NCI-H748 treated with DMSO at 0.1 percent for 48 hours (cell line): ENCODE results near the gene KIRREL3.

Experiments
- DNase-seq: peaks from one replicate; lab custom pipeline; 2025; lab: John Stamatoyannopoulos, UW

The KIRREL3 gene

DNA sequence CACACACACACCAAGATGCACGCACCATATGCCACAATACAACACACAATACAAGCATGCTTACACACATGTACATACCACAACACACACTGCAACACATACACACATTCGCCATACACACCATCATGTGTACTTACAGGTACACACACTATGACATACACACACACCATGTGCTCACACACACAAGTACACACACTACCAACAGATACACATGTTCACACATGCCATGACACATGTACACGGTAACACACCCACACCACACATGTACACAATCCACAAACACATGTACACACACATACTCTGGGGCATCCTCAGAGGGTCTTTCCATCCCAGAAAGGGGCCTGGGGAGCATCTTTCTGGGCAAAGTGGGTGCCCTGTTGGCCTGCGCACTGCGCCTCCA, 562.8 kb downstream of the KIRREL3 start:
- DNase-seq = no peak

DNA sequence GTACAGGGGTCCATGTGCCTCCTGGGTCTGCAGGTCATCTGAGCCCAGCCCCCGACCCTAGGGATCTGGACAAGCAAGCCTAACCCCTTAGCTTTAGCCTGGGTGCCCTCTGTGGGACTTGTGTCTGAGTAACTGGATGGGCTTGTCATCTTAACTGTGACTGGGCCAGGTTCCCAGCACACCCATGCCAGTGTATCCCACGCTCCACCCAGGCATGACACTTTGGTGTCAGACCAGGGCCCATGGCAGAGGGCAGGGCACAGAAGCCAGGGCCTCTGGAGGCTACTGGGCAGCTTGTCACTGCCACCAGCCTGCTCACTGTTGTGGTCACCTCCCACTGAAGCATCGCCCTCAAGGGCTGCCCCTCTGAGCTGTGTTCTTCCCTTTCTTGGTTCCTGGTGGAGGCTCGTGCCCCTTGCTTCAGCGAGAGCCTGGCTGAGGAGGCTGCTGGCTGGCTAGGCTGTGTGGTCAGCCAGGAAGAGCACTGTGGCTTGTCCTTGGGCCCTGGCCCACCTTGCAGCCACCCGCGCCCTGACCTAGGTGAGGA, 564.3 kb downstream of the KIRREL3 start:
- no peak for DNase-seq

DNA sequence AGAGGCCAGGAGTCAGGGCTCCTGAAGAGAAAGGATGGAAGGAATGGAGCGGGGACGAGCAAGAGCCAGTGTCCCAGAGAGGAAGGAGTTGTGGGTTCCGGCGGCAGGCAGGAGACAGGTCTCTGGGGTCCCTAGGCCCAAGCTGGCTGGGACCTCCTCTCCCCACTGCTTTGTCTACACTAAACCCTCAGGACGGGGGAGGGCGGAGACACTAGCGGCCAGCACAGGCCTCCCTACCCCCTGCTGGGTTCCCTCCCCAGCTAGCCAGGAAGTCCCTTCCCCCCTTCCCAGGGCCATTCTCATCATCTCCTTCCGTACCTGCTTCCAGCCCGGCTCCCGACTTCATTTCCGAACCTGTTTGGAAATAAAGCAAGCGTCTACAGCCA, 565.6 kb downstream of the KIRREL3 start:
- no peak for DNase-seq

DNA sequence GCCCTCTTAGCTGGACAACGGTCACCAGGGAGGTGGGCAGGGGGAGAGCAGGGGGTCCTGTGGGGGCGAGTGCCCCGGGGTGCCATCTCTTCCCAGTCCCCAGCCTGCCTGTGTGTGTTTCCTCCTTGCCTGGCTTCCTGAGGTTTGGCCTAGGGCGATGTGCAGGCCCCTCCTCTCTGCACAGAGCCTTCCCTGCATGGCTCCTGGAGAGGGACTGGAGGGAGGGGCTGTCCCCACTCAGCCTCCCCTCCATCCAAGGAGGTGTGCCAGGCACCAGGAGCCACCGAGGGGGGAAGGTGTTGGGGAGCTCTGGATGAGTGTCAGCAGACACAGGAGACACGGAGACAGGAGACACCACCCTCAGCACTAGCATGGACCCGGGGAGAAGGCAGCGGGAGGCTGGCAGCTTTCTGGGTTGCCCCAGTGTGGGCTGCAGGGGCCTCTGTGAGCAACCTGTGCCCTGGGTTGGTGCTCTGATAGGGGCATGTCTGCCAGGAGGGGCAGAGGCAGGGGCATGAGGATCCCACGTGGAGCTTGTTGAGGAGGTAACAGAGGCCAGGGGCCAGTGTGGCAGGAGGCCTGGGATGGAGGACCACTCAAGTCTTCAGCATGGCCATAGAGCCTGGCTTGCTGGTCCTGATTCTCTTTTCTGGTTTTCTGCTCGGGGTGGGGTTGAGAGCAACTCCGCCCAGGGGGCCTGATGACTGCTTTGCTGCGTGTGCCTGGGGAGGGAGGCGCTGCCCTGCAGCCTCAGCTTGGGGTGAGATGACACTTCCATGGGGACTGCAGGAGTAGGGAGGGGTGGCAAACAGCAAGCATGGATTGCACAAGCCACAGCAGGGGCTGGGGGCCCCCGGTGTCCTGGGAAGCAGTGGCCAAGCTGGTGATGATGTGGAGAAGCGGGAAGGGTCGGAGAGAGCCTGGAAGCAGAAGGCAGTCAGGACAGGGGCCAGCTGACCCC, 566.3 kb downstream of the KIRREL3 start:
- no peak for DNase-seq

DNA sequence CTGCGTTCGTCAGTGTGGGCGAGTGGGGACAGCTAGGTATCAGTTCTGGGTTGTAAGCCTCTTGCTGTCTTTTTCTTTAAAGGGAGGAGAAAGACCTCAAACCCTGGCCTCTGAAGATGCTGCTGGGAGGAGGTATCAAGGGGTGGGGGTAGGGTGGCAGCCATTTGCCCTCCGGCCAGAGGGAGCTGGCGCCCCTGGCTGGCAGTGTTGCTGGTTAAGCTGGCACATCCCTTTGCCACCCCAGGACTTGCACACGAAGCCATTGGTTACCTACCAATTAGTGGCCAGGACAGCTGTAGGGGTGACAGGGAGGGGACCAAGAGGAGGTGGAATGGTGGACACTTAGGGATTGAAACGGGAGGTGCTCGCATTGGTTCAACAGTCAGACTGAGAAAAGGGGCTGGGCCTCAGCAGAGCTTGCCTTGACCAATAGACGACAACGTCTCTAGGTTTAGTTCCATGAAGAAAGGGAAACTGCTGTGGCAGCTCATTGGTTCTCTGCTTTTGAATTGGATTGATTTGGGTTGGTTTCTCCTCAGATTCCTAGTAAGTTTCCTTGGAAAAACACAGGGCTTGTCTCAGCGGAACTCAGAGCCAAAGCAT, 567.2 kb downstream of the KIRREL3 start:
- no peak for DNase-seq

DNA sequence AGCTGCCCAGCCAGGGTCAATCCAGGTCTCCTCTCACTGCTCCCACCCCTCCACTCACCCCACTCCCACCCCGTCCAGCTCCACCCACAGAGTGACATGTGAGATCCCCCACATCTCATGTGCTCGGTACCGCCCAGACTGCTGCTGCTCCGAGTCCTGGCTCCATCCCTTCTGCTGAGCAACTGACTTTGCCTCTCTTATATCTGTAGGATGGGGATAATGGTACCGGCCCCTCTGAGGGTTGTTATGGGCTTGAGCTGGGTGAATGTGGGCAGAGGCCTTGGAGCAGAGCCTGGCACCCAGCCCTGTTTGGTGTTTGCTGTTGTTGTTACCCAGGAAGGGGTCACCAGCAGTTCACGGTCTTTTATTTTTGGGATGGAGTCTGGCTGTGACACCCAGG, 568.0 kb downstream of the KIRREL3 start:
- DNase-seq = no peak

DNA sequence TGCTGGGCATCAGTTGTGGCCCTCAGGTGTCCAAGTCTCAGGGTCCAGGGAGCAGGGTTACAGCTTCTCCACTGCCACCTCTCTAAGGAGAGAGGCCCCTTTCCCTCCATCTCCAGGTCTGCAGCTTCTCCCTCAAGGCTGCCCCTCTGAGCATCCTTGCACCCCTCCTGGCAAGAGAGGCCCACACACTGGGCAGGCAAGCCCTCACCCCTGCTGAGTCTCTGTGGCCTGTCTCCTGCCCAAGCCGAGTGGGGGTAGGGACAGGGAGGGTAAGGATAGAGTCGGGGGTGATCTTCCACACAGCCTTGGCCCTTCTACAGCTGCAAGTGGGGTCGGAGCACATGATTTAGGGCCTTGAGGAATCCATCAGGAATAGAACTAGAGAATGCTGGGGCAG, 568.5 kb downstream of the KIRREL3 start:
- no peak for DNase-seq

DNA sequence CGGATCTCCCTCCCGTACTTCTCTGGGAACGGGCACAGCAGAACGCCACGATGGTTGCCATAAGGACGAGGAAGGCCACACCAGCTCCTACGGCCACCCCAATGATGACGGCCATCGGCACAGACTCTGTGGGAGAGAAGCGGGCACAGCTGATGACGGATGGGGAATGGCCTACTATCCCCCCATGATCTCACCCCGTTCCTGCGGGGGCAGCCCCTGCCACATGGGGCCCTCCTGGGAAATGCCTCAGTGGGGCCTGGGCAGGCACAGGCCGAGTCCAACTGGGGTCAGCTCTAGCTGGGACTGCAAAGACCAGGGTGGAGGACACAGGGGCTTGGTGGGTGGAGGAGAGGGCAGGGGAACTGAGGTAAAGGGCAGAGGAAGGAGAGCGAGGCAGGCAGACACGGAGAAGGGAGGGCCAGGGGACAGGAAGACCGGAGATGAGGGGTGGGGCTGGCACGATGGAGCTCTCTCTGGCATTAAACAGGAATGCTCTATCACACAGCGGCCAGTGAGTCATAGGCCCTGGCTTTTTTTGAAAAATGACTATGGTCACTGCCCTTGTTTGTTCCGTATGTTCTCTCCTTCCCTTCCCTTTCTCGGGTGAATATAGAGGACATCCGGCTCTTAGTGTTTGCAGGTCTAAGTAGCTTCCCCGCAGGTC, 569.0 kb downstream of the KIRREL3 start:
- DNase-seq = no peak

DNA sequence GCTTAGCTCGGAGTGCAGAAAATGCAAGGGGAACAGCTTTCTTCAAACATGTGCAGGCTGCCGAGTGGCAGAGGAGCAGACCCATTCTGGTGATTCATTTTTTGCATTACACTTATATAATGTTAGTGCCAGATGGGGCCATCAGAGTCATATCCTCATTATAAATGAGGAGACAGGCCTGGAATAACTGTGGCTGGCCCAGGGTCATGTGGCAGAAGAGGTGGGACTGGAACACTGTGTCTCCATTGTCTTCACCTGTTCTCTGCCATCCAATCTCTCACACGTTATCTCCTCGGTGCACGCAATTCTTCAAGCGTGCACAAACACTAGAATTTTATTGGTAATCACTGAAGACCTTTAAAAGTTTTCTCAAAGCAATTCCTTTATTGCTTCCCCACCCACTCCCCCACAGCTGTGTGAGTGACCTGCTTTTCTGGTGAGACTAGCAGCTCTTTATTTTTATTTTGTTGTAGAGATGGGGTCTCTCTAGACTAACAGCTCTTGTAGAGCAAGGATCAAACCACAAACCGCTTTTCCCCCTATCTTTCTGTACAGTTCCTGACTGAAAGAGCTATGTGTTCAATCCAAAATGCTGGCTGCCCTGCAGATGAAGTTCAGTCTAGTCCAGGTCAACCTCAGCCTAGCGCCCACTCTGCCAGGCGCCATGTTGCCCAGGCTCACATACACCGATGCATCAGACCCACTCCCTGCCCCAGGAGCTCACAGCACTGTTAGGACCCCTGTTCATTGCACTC, 569.8 kb downstream of the KIRREL3 start:
- DNase-seq = no peak

DNA sequence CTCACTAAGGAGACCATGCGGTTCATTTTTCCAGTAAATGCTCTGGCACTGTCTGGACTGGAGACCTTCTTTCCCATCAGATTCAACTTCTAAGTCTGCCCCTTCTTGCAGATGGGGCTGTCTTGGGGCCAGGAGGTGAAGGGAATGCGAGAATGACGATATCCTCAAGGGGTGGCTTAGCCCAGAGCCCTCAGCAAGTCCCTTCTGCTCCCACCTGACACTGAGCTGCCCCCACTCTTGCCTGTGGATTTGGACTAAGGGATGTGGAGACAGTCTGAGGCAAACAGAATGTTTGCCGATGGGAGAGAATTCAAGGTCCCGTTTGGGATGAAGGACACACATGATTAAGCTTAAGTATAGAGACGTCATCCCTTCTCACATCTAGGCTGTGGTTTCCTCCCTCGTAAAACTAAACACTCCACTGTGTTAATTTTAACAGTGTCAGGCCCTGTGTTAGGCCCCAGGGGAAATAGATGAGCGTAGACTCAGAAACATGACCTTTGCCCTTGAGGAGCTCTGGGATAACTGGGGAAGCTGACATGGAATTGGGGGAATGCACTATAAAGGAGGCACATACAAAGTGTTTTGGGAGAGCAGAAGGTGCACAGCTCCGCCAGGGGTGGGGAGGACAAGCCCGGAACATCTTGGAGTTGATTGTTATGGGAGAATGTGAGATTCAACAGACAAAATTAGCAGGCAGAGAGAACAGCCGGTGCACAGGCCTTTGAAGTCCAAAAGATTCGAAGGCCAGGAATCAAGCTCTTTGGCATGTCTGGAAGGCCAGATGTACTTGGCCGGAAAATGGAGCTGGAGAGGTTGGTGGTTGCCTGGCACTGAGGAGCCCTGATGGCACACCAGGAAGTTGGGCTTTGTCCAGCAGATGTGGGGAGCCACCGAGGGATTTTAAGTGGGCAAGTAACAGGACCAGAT, 573.5 kb downstream of the KIRREL3 start:
- DNase-seq = no peak

DNA sequence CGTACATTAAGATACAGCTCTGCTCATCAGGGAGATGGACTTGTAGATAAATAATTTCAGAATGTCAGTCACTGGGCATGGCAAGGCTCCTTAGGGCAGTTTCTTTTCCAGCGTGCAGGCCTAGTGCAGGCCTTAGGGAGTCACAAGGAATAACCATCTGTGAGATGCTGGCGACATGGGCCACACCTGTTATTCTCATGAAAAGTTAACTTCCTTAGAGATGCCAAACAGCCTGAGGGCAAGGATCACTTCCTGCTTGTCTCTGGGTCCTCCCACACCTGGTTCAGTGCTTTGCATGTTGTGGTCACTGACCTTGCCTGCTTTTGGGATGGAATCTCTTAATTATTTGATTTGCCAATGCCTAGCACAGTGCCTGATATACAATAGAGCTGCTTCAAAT, 574.5 kb downstream of the KIRREL3 start:
- DNase-seq = no peak

DNA sequence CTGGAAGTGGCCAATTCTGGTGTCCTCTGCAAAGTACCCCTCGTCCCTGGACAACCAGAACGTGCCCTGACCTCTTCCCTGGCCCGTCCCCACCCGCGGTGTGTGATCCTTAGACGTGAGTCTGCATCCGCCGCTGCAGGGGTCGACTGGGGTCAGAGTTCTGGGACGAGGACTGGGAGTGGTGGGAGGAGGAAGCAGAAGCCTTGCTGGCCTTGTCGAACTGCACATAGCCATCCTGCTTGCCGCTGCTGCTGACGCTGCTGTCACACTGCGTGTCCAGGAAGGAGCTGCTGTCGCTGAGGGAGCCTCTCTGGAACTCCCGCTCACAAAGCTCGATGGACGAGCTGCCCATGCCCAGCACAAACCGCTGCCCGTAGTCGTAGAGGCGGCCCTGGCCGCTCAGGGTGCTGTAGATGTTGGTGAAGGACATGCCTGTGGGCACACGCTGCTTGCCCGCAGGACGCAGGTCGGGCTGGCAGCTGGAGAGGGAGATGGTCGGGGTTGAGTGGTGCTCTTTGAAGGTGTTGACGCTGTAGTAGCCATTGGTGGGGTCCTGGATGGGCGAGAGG, 576.0 kb downstream of the KIRREL3 start:
- no peak for DNase-seq

DNA sequence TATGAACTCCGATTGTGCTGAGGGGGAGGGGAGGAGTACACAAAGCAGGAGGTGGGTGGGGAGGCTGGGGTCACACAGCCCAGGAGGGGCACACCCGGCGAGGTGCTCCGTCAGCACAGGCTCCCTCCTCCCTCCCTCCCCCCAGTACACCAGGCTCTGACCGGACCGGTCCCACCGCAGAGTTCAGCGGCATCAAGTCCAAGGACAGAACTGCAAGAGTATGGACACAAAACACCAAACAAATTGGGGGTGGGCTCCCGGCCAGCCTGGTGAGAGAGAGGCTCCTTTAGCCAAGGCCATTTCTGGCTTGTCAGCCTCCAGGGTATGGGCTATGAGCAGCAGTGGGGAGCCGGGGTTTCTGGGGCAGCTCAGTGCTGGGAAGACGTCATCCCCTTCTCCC, 576.8 kb downstream of the KIRREL3 start:
- DNase-seq = no peak

DNA sequence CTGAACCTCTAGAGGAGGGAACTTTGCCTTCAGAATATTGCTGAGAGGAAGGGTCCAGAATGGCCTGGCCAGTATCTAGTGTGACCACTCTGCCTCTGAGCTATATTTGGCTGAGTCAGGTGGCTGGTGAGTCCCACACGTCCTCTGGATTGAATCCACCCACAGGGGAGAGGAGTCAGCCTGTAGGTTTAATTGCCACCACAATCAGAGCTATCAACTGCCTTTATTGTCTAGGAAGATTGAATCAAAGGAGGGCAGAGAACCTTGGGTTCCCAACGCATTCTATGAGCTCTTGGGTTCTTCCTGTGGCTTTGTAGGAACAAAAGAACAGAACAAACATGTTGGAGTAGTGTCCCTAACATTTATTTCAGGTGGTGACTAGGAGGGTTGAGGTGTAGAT, 577.4 kb downstream of the KIRREL3 start:
- no peak for DNase-seq

DNA sequence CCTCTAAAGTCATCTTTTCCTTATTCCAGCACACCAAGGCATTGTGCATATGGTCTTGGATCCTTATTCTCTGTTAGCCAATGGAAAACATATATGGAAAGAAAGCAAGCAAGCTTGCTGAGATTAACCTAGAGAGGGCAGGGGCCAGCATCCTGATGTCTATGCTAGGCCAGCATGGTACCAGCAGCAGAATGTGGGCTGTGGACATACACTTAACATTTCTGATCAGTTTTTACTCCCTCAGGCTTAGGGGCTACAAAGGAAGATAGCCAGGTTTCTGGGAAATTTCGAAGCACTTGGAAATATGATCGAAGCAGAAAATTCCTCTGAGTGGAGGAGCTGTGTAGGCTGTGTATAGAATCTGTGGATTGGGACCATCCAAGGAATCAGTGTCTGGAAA, 578.1 kb downstream of the KIRREL3 start:
- no peak for DNase-seq

DNA sequence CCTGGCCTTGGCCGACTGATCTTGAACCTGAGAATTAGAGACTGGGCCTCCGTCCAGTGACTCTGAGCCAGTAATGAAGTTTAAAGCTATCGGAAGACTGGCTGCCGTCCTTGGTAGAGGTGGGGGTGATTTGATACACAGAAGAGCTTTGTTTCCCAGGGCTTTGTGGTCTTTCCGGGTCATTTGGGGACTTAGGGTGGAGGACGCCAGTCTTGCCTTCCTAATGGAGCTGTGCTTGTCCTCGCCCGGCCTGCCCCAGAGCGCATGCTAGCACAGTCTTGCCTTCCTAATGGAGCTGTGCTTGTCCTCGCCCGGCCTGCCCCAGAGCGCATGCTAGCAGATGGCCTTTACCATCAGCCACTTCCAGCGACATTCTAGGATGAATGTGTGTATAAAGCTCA, 579.3 kb downstream of the KIRREL3 start:
- DNase-seq = no peak

DNA sequence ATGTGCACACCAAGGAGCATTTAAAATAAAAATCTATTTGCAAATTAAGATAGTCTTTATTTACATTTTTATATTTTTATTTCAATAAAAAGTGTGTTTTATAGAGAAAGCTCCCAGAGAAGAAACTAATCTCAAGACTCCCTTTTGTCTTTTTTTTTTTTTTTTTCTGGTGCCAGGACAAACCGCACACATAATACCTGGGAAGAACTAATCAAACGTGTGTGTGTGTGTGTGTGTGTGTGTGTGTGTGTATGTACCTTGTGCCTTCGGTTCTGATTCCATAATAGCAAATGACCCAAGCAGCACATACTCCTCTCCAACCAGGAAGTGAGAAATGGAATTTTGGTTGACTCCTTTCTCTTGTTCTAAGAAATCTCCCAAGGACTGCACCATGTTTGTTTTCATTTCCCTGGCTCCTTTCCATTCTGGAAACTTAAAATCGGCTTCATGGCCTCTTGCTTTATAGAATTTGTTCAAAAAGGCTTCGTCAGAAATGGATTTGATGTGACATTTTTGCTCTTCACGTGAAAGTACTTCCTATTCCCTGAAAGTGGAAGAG, 579.8 kb downstream of the KIRREL3 start:
- no peak for DNase-seq

DNA sequence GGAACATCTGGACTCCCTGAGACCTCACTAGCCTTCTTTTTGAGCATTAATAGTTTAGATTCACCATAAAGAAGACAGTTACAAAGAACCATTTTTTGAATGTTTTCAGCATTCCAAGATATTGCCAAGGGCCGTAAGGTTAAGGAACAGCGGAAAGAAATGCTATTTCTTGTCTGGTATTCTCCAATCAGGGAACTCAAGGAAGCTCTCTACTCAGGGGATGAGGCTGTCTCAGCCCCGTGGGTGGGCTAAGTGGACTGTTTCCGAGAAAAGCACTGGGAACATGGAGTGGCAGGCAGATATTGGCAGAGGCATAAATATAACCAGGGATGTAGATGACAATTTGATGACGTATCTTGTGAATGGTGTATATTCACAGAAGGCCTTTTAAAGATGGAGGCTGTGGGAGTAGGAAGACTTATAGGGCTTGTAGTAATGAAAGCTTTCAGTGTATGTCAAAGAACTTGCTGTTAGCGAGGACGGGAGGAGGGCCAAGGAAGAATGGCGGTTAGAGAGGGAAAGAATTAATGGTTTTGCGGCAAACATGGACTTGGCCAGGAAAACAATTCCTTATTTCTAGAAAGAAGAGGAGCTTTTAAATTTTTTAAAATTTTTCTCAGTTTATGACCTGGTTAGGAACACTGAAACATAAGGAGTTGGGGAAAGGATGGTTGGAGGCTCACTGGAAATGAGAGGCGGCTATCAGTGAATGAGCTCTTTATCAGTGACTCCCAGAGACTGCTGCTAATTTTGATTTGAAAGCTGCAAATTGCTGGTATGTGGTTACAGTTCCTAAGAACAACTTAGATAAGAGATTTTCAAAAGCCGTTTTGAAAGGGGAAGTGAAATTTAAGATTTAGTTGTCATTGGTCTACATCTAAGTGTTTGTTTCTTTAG, 580.5 kb downstream of the KIRREL3 start:
- DNase-seq = no peak

DNA sequence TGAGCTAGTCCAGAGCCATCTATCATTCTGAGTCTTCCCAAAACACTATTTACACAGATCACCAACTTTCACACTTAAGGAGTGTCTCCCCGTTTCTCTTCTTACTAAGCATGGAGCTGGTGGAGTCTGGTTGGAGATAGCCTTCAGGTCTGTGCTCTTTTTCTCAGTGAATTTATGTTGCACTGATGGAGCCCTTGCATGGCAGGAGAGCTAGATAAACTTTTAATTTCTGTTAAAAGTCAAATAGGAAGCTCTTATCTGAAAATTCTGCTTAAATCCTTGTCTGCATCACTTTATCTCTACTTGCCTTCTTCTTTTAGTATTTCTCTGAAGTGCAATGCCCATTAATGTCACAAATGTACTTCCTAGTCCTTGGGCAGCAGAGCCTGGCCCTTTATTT, 581.7 kb downstream of the KIRREL3 start:
- DNase-seq = no peak
